TTC549 (cell line): ENCODE results near the gene C17orf107.
"Not testable (repeated sequence)": the region's sequence is repeated elsewhere in the genome, so short reads cannot be mapped to it uniquely, and the experiment has no call there.

Experiments used
- FAIRE-seq: peaks from 2 replicates; lab custom pipeline; 2012; peaks lifted over from hg19 to GRCh38; lab: Jason Lieb, UNC

The C17orf107 gene

DNA sequence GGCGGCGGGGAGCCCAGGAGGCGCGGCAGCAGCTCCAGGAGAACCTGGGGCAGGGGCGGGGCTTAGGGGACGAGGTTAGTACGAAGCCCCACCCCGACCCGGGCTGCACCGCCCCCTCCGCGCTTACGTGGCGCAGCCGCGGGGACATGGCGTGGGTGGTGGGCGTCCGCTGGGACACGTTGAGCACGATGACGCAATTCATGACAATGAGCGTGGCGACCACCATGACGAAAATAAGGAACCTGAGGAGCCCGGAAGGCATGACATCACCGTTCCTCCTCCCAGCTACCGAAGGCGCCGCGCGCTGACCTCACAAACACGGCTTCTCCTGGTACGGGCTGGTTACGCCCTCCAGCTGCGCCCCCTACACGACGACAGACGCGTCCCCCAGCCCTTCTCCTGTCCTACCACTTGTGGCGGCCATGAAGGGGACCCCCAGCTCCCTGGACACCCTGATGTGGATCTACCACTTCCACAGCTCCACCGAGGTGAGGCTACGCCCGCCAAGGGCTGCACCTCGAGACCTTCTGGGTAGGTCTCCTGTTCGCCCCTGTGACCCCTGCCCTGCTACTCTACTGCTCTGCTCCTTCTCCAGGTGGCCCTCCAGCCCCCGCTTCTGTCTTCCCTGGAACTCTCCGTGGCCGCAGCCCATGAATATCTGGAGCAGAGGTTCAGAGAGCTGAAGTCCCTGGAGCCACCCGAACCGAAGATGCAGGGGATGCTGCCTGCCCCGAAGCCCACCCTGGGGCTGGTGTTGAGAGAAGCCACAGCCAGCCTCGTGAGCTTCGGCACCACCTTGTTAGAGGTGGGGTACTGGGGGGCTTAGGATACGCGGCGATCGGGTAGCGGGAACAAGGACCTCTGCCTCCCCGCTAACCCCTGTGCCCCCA is at the start of gene C17orf107:
Gene C17orf107, plus strand, starts transcription at position 196 of the 890 bp plus-strand sequence. Its CDS starts 227 bp downstream, at position 423.
- FAIRE-seq: no peak

DNA sequence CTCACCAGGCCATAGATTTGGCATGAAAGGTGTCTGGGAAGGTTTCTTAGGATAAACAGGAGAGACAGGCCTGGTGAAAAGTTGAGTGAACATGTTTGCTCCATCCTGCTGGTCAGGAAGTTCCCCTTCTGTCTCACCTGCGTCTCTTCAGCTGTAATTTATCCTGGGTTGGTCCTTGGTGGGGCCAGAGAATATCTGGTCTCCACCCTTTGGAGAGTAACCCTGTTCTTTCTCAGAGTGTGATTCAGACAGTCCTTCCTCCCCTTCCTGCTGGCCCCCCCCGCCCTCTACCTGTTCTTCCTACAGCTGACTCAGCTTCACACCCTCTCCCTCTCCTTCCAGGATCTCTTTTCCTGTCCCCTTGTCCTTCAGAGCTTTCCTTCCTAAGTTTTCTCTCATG is 49.1 kb upstream of the C17orf107 start:
- no peak for FAIRE-seq

DNA sequence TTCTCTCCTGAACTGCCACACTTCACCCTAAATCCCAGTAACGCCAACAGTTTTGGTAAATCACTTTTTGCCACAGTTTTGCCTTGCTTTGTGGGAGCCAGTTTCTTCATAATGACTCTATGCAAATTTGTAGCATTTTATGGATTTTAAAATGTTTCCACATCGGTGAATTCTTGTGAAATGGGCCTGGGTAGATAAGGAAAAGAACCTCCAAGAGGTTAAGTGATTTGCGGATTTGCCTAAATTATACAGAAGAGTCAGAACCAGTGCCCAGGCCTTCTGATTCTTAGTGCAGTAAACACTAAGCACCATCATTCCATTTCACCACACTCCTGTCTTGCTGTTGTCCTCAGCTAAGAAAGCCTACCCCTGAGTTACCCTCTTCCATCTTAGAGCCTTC is 48.3 kb upstream of the C17orf107 start:
- no peak for FAIRE-seq

DNA sequence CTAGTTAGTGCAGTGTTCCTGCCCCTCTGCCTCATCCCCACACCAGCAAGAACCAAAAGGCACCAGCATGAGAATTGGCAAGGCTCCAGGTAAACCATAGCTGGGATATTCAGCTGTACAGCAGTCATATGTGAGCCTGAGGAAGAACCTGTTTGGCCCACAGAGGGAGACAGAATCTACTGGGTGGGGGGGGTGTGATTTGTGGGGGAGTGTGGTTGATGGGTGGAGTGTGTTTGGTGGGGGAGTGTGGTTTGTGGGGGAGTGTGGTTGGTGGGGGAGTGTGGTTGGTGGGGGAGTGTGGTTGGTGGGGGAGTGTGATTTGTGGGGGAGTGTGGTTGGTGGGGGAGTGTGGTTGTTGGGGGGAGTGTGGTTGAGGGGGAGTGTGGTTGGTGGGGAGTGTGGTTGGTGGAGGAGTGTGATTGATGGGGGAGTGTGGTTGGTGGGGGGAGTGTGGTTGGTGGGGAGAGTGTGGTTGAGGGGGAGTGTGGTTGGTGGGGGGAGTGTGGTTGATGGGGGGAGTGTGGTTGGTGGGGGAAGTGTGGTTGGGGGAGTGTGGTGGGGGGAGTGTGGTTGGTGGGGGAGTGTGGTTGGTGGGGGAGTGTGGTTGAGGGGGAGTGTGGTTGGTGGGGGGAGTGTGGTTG is 46.6 kb upstream of the C17orf107 start:
- no peak for FAIRE-seq

GRCh38 chr17:4853208-4853671 is 46.1 kb upstream of the C17orf107 start:
- FAIRE-seq: no peak

DNA sequence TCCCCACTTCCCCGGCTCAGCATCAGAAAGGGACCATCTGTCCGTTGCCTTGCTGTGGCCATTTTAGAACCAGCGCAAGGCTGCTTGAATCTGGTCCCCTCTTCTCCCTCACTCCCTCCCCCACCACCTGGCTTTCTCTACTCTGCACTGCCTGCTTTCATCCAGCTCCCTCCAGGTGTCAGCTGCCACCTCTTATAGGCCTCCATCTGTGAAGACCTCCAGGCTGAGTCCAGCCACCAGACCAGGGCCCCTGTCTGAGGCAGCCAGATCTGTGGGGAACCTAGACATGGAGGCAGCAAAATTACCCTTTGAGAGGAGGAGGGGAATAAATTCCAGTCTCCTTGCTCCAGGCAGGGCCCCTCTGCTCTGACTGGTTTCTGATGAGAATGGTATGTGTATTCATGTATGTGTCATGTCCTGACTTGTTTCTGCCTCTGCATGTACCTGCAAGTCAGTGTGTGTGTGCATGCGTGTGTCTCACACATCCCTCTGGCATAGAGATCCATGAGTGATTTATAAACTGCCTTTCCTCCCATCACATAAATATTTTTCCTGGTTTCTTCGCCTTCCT is 45.1 kb upstream of the C17orf107 start:
- no peak for FAIRE-seq

DNA sequence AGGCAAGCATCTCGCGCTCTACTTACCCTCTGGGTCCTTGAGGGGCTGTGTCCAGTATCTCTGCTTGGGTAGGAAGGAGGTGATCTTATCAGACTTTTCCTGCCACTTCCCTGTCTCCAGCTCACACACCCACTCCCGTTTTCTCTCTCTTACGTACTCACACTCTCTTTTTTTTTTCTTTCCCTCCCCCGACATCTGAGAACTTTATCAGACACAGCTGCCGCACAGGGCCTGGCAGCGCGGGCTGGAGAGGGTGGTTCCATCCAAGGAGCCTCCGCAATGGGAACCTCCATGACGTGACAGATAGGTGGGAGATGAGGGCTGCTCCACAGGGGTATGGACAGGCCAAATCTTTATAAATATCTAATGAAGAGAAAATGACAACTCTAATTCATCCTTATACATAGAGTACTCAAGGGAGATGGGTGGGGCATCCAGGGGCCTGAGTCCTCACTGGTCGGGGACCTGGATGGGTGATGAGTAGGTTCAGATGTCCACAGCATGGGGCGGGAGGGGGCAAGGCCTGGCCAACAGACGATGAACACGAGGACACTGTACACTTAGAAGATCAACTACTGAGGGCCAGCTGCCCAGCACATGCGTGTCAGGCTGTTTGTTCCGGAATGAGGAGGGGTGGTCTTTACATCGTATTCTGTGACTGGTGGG is 42.9 kb upstream of the C17orf107 start:
- FAIRE-seq: no peak

DNA sequence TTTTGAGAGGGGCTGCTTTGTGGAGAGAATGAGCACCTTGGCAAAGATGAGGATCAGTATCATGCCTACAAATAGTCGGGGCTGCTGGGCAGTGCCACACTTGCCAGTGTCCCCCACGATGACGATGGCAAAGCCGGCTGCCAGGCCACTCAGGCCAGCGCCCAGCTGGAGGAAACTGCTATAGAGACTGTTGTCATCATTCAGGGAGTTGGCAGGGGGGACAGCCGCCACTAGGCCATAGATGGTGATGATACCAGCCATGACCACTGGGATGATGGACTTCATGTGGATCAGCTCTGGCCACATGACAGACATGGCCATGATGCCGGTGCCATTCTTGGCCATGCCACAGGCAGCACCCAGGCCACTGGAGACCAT is 42.4 kb upstream of the C17orf107 start:
- no peak for FAIRE-seq

DNA sequence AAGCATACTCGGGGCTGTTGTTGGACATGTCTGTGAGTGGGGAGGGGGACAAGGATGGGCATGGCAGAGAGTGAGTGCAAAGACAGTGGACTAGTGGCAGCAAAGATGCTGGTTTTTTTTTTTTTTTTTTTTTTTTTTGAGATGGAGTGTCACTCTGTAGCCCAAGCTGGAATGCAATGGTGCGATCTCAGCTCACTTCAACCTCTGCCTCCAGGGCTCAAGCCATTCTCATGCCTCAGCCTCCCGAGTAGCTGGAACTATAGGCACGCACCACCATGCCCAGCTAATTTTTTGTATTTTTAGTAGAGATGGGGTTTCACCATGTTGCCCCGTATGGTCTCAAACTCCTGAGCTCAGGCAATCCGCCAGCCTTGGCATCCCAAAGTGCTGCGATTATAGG is 42.0 kb upstream of the C17orf107 start:
- FAIRE-seq: not testable (repeated sequence)

- no peak for FAIRE-seq
These were observed 41.1 kb upstream of the C17orf107 start for GRCh38 chr17:4858068-4858881.

GRCh38 chr17:4858882-4859260 is 40.5 kb upstream of the C17orf107 start:
- no peak for FAIRE-seq

DNA sequence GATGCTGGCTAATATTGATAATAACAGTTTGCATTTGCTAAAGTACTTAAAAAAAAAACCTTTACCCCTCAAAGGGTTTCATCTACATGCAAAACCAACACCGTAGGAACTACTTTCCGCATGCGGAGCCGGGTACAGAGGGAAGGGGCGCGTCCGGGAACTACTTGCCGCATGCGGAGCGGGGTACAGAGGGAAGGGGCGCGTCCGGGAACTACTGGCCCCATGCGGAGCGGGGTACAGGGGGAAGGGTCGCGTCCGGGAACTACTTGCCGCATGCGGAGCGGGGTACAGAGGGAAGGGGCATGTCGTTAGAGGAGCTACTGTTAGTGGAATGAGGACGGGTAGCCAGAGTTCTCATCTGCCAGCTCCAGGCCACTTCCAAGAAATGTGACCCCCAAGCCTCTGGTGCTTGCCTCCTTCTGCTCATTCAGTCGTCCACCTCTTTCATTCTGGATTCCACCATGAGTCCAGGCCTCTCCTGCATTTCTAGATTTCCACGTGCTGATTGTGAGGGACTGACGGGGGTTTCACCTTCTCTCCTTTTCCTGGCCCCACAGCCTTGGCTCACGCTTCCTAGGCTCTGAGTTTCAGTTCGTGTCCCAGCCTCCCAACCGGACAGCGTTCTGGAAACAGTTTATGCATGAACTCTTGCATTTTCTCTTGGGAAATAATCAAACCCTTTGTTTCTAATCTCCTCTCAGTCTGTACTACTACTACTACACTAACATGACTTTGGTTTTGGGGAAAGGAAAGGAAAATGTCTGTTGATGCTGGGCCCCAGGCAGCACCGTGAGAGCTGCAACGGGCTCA is 39.3 kb upstream of the C17orf107 start:
- no peak for FAIRE-seq

DNA sequence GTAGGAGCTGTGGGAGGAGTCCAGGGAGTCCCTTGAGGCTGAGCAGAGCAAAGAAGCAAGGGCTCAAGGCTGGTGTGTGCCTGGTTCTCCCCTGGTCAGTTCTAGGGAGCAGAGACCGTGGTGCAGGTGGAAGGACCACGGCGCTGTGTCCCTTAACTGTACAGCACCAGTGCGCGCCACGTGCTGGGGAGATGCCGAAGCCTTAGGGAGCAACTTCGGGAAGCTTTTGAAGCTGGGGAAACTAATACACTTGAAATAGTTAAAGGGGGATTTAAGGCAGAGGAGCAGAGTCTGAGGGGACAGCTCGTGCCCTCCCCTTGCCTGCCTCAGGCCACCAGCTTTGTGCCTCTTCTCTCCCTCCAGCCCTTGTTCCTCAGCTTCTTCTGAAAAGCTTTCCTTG is 38.7 kb upstream of the C17orf107 start:
- no peak for FAIRE-seq

GRCh38 chr17:4861052-4861451 is 38.3 kb upstream of the C17orf107 start:
- FAIRE-seq: no peak

GRCh38 chr17:4862720-4863119 is 36.6 kb upstream of the C17orf107 start:
- no peak for FAIRE-seq

- no peak for FAIRE-seq
These were observed 36.0 kb upstream of the C17orf107 start for GRCh38 chr17:4863321-4863720.

- FAIRE-seq: not testable (repeated sequence)
These were observed 31.8 kb upstream of the C17orf107 start for GRCh38 chr17:4867535-4867934.

DNA sequence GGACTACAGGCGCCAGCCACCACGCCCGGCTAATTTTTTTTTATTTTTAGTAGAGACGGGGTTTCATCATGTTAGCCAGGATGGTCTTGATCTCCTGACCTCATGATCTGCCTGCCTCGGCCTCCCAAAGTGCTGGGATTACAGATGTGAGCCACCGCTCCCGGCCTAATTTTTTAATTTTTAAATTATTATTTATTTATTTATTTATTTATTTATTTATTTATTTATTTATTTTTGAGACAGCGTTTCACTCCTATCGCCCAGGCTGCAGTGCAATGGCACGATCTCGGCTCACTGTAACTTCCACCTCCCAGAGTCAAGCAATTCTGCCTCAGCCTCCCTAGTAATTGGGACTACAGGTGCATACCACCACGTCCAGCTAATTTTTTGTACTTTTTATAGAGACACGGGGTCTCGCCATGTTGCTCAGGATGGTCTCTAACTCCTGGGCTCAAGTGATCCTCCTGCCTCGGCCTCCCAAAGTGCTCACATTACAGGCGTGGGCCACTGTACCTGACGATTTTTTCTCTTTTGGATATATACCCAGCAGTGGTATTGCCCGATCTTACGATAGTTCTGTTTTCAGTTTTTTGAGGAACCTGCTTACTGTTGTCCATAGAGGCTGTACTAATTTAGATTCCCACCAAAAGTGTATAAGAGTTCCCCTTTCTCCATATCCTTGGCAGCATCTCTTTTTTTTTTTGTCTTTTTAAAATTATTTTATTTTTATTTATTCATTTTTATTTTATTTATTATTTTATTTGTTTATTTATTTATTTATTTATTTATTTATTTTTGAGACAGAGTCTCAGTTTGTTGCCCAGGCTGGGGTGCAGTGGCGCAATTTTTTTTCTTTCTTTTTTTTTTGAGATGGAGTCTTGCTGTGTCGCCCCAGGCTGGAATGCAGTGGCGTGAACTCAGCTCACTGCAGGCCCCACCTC is 30.0 kb upstream of the C17orf107 start:
- FAIRE-seq: not testable (repeated sequence)

DNA sequence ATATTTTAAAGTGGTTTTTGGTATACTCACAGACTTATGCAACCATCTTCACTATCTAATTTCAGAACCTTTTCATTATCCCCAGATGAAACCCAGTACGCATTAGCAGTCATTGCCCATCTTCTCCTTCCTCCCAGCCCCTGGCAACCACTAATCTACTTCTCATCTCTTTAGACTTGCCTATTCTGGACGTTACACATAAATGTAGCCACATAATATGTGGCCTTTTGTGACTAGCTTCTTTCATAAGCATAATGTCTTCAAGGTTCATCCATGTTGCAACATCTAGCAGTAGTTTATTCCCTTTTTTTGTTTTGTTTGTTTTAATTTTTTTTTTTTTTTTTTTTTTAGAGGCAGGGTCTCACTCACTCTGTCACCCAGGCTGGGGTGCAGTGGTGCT is 28.5 kb upstream of the C17orf107 start:
- no peak for FAIRE-seq

GRCh38 chr17:4872786-4873185 is 26.6 kb upstream of the C17orf107 start:
- FAIRE-seq: no peak
